OCI-M2 (cell line): ENCODE measurements around the gene CARTPT.

ENCODE experiments used
- DNase-seq: peaks from one replicate; lab custom pipeline; 2025; ENCODE audit not compliant: unreplicated experiment; lab: John Stamatoyannopoulos, UW

CARTPT gene

GRCh38 chr5:71719063-71719964 lies at the start of gene CARTPT:
TSS of gene CARTPT (plus strand) at chr5:71719275. CDS start at chr5:71719294, 19 bp downstream.
- no peak for DNase-seq

- DNase-seq = no peak
These were observed 41.1 kb upstream of the CARTPT start for GRCh38 chr5:71677977-71678376.

DNA sequence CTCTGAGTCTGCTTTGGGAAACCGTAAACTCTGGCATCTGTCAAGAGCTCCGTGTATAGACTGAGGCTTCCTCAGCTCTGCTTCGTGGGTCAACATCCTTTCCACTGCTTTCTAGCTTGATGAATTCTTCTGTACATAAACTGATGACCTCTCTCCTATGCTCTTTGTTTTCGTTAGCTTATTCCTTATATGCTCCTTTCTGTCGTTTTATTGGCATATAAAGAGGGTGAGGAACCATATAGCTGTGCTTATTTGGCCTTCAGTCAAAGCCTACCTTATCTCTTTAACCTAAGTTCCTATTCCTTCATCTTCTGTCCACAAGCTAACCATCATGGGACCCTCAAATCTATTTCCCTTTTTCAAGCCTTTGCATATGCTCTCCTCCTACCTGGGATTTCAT lies 39.4 kb upstream of the CARTPT start:
- DNase-seq = no peak

DNA sequence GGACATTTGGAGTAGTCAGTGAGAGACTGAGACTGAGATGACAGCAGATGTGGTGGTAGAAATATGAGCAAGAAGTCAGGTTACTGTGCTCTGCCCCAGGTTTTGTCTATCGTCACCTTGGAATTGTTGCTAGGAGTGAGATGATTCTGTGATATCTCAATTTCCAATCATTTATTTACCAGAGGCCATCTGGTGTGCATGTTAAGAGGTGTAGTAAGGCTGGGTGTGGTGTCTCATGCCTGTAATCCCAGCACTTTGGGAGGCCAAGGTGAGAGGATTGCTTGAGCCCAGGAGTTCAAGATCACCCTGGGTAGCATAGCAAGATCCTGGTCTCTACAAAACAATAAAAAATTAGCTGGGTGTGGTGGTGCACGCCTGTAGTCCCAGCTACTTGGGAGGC lies 38.6 kb upstream of the CARTPT start:
- no peak for DNase-seq

DNA sequence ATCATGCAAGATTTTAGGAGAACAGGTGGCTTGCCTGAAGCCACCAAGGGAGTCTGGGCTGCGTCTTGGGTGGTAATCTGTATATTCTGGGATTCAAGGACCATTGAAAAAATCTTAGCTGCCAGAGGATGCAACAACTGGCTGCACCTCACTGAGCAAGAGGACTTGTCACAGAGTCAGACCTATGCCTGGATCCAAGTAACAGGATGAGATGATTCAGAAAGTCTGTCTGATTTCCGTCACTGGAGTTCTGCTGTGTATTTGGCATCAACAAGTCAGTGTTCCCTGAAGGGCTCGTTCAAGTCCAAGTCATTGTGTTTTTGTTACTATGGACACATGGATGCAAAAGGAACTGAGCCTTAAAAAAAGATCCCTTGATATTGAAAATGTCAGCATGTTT lies 37.8 kb upstream of the CARTPT start:
- no peak for DNase-seq

- DNase-seq = no peak
These were observed 34.8 kb upstream of the CARTPT start for GRCh38 chr5:71684309-71684708.

DNA sequence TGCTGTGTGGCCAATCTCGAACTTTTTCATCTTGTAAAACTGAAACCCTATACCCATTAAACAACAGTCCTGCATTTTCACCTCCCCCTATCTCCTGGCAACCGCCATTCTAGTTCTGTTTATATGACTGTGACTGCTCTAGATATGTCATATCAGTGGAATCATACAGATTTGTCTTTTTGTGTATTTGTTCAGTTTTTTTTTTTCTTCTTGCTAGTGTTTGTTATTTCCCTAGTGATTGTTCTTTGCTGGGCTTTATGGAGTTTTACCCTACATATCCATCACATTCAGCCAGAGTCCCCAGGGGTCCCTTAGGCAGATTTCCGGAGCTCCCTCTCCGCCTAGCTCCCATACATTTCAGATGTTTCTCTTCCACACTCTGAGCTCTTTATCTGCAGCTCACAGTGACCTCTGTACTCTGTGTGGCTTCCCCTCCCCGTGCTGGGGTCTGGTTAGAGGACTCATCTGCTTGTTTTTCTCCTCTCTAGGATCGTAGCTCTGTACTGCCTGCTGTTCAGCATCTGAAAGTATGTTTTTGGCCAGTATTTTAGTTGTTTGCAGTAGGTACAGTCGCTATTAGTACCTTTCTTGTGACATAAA lies 25.1 kb upstream of the CARTPT start:
- peak; percentile 68 for DNase-seq

- no peak for DNase-seq
These were observed 24.0 kb upstream of the CARTPT start for GRCh38 chr5:71695071-71695470.

DNA sequence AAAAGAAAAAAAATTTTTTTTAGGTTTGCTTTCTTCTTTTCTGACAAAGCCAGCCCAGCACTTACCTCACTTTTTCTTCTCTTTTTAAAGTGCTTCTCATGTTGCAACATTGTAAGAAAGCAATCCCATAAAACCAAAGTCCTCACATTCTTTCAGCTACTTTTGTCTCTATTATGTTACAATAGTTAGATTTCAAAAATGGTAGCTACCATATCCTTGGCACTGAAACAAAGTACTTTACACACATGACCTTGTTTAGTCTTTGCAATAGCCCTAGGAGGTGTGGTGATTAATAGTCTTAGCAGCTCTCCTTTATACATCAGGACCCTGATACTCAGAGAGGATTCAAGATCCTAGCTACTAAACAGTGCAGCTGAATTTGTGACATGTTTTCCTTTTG lies 23.5 kb upstream of the CARTPT start:
- no peak for DNase-seq

DNA sequence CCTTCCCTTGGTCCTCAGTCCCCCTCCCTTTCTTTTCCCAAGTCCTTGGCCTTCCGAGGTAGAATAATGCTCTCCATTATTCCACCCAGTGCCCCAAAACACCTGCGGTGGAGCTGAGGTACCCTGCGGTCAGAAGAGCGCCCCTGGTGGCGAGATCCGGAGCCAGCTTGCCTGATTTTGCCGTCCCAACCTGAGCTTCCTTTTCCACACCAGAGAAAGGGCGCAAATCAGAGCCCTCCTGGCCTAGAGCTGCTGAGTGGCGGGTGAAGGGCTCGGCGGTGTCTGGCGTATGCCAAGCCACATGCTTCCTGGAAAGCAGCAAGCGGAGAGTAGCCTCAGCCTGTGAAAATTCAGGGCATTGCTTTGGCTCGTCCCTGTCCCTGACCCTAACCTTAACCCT lies 21.1 kb upstream of the CARTPT start:
- DNase-seq = no peak

DNA sequence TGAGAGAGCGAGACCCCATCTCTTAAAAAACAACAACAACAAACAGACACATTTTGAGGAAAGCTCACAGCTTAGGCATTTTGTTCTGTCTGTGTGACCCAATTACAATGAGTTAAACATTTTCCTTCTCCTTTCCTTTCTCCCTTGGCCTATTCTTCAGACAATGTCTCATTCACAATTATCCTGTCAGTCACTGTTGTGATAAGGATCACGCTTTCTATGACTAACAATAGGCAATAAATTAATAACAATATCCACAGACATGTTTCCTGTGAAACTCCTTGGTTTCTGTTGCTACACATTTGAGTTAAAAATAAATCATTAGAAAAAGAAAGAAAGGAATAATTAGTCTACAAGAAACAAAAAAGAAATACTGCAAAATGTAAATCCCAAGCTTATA lies 19.8 kb upstream of the CARTPT start:
- DNase-seq = no peak

- DNase-seq = no peak
These were observed 19.3 kb upstream of the CARTPT start for GRCh38 chr5:71699751-71700150.

DNA sequence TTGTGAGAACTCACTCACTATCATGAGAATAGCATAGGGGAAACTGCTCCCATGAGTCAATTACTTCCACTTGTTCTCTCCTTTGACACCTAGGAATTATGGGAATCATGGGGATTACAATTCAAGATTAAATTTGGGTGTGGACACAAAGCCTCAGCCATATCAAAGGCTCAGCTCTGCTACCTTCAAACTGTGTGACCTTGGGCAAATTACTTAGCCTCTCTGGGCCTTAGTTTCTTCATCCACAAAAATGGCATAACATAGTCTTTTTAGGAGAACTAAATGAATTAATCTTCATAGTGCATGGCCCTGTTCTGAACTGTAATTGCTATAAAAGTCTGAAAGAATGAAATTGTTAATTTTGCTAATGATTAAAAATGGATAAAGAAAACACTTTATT lies 18.3 kb upstream of the CARTPT start:
- DNase-seq = no peak

- no peak for DNase-seq
These were observed 17.7 kb upstream of the CARTPT start for GRCh38 chr5:71701407-71701806.

GRCh38 chr5:71703941-71704340 lies 15.1 kb upstream of the CARTPT start:
- no peak for DNase-seq

GRCh38 chr5:71705421-71705820 lies 13.7 kb upstream of the CARTPT start:
- no peak for DNase-seq

- DNase-seq = no peak
These were observed 12.2 kb upstream of the CARTPT start for GRCh38 chr5:71706906-71707305.

- no peak for DNase-seq
These were observed 7.5 kb upstream of the CARTPT start for GRCh38 chr5:71711610-71712009.

GRCh38 chr5:71714911-71715310 lies 4.2 kb upstream of the CARTPT start:
- DNase-seq = no peak

DNA sequence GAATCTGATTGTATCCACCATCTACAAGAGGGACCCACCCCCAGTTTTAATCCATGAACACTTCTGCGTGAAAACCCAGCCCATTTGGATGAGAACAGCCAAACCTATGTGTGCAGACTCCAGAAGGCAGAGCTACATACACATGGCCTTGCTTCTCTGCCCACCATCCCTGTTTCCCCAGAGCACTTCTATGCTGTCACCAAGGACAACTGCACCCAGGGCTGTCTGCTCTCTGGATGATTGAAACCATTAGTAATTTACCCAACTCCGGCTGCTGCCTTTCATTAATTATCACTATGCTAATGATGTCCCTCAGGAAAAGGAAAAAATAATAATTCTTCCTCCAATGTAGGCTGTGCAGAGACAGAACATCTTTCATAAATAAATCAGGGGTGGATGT lies 8.9 kb downstream of the CARTPT start:
- DNase-seq = no peak

GRCh38 chr5:71731015-71731414 lies 11.9 kb downstream of the CARTPT start:
- no peak for DNase-seq

DNA sequence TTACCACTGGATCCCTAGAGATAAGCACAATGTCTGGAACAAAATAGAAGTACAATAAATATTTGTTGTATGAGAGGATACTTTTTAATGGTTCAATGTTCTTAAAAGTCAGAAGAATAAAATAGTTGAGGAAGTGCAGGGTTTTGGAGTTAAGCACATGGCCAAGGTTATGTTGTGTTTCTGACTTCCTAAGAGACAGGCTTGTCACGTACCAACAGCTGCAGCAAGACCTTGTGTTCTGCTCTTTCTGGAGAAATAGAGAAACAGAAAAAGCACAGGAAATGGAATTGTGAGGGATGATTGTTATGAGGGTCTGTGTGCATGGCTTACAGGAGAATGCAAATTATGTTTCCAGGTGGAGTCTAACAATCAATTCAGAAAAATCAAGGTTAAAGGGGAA lies 12.9 kb downstream of the CARTPT start:
- no peak for DNase-seq

- DNase-seq = no peak
These were observed 15.1 kb downstream of the CARTPT start for GRCh38 chr5:71734141-71734540.
